Keratinocyte (primary cell): ENCODE results near the gene SETD4.

ENCODE experiments used
- CTCF ChIP-seq, 3 experiments: IDR thresholded peaks in 1 of 3; conservative IDR thresholded peaks in 1 of 3; optimal IDR thresholded peaks in 1 of 3; 2 replicates in 2 of 3; 3 replicates in 1 of 3; pipeline versions ENCODE3 to v1.5.1; 2011; ENCODE audit warnings: low read length in 3 of 3, mild to moderate bottlenecking in 3 of 3, moderate library complexity in 2 of 3, control low read depth in 1 of 3, inconsistent platforms in 1 of 3; ENCODE audit not compliant: insufficient read depth in 2 of 3; ENCODE audit errors: extremely low read depth in 1 of 3
- EZH2 ChIP-seq: IDR thresholded peaks from one replicate; pipeline ENCODE4 v1.6.1; 2012; ENCODE audit warnings: inconsistent platforms, mild to moderate bottlenecking, low read length, moderate library complexity

- no peak for TF ChIP-seq CTCF (optimal IDR thresholded peaks at IDR 0.05 in 1 of 3, IDR thresholded peaks at IDR 0.05 in 1 of 3, conservative IDR thresholded peaks at IDR 0.05 in 1 of 3; ENCODE audit: extremely low read depth in 1 of 3, insufficient read depth in 2 of 3, low read length in 3 of 3)
- TF ChIP-seq EZH2 = no peak
These were observed 10.7 kb upstream of the SETD4 start for GRCh38 chr21:36070999-36071398.
